ENCODE data around the gene NUDT19. TPM values are rescaled to one million over a fixed set of nuclear protein-coding genes. Genes with fewer than 3 reads are reported as not detected.

NUDT19 gene
- polyA plus RNA-seq, 1 donor (not counting 4 experiments of a cell fraction or from before 2014, with no cell fraction given): 12.2 TPM

DNA sequence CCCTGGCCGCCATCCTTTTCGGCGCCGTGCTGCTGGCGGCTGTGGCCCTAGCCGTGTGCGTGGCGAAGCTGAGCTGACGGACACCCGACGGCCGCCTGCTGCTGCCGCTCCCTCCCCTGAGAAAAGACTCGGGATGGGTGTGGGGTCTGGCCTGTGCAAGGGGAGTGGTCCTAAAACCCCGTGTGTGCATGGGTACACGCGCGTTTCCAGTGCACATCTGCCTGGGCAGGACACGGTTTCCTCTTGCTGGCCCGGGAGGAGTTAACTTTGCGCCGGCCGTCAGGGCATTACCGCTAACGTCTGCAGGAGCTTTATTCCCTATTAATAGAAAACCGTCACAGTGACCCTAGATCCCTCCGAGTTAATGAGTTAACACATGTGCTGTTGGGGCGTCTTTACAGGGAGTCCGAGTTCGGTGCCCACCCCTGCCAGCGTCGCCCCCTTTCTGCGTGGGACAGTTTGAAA lies 14.7 kb upstream of the NUDT19 start:
- Histone ChIP-seq H3K4me2 (ENCODE audit: control insufficient read depth, extremely low read depth, insufficient read depth, low read depth, low read length) (no peak overlapping the region), H3K4me3 (ENCODE audit: control insufficient read depth in 2 of 3, extremely low read depth in 1 of 3, insufficient read depth in 2 of 3, low read depth in 1 of 3, low read length in 3 of 3) (no peak overlapping the region)

DNA sequence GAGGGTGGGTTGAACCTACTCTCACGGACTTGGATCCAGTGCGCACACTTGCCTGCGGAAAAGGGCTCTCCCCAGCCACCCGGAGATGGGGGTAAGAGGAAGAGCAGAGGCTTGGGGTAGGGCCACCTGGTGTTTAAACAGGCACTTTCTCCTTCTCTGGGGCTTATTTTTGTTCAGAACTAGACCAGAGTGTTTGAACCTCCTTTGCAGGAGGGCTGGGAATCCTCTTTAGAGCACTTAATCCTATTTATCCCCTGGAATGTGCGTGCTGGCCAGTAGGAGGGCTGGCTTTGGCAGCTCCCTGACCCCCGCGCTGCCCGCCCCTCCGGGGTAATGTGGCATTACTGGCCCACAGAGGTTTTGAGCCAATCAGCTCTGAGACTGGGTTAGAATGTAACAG lies 14.0 kb upstream of the NUDT19 start:
- Histone ChIP-seq H3K9ac (ENCODE audit: control insufficient read depth, extremely low read depth, insufficient read depth, low read length) (no peak overlapping the region), H3K9me3 (ENCODE audit: control insufficient read depth, low read depth, low read length) (no peaks in the 10 kb centered on the region), H3K36me3 (ENCODE audit: control insufficient read depth in 2 of 2, extremely low read depth in 1 of 2, insufficient read depth in 2 of 2, low read length in 2 of 2) (peaks cover 0 to 3% of the 10 kb centered on the region in 2 experiments), H3K4me2 (ENCODE audit: control insufficient read depth, extremely low read depth, insufficient read depth, low read depth, low read length) (no peak overlapping the region), H3K79me2 (ENCODE audit: control insufficient read depth, insufficient read depth, low read length) (peaks cover 23% of the 10 kb centered on the region), H2AFZ (ENCODE audit: control insufficient read depth, low read length) (no peak overlapping the region), H3K4me3 (ENCODE audit: control insufficient read depth in 2 of 3, extremely low read depth in 1 of 3, insufficient read depth in 2 of 3, low read depth in 1 of 3, low read length in 3 of 3) (no peak overlapping the region), H3K9me1 (ENCODE audit: control insufficient read depth, extremely low read depth, insufficient read depth, low read length) (peaks cover under 1% of the 10 kb centered on the region), H3K27me3 (ENCODE audit: control insufficient read depth, extremely low read depth, insufficient read depth, low read length) (peaks cover 23% of the 10 kb centered on the region), H3K4me1 (ENCODE audit: control insufficient read depth, extremely low read depth, insufficient read depth, low read length) (peaks cover 12% of the 10 kb centered on the region), H4K20me1 (ENCODE audit: control insufficient read depth, extremely low read depth, insufficient read depth, low read length) (peaks cover 7% of the 10 kb centered on the region), H3K27ac (ENCODE audit: control insufficient read depth, insufficient read depth, low read length) (no peak overlapping the region)
- FAIRE-seq: no peak
- DNase-seq (ENCODE audit: low read depth, low spot score): no peak
- no peak for TF ChIP-seq EZH2 (IDR thresholded peaks at IDR 0.05; ENCODE audit: low read length)
- TF ChIP-seq, protein P1, sequence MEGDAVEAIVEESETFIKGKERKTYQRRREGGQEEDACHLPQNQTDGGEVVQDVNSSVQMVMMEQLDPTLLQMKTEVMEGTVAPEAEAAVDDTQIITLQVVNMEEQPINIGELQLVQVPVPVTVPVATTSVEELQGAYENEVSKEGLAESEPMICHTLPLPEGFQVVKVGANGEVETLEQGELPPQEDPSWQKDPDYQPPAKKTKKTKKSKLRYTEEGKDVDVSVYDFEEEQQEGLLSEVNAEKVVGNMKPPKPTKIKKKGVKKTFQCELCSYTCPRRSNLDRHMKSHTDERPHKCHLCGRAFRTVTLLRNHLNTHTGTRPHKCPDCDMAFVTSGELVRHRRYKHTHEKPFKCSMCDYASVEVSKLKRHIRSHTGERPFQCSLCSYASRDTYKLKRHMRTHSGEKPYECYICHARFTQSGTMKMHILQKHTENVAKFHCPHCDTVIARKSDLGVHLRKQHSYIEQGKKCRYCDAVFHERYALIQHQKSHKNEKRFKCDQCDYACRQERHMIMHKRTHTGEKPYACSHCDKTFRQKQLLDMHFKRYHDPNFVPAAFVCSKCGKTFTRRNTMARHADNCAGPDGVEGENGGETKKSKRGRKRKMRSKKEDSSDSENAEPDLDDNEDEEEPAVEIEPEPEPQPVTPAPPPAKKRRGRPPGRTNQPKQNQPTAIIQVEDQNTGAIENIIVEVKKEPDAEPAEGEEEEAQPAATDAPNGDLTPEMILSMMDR (optimal IDR thresholded peaks at IDR 0.05 in 1 of 3, IDR thresholded peaks at IDR 0.05 in 1 of 3, conservative IDR thresholded peaks at IDR 0.05 in 1 of 3; ENCODE audit: extremely low read depth in 1 of 3, insufficient read depth in 2 of 3, low read length in 3 of 3): no peak
- dilution Hi-C loops (cut with MboI; ENCODE audit: extremely low pct_ligation_motif_present, low sequenced_read_pairs): no loop called here

More for the DNA sequence above, 14.7 kb upstream of the NUDT19 start:
- dilution Hi-C loops (cut with MboI; ENCODE audit: extremely low pct_ligation_motif_present, low sequenced_read_pairs): no loop called here
- H4K20me1 ChIP-seq (ENCODE audit: control insufficient read depth, extremely low read depth, insufficient read depth, low read length): peaks cover 12% of the 10 kb centered on the region
- no peak overlapping the region for H3K27ac ChIP-seq (ENCODE audit: control insufficient read depth, insufficient read depth, low read length)
- DNase-seq (ENCODE audit: low read depth, low spot score) (no peak), FAIRE-seq (no peak)
- no peak overlapping the region for H2AFZ ChIP-seq (ENCODE audit: control insufficient read depth, low read length)
- peaks cover 7% of the 10 kb centered on the region for H3K4me1 ChIP-seq (ENCODE audit: control insufficient read depth, extremely low read depth, insufficient read depth, low read length)
- peaks cover 30% of the 10 kb centered on the region for H3K79me2 ChIP-seq (ENCODE audit: control insufficient read depth, insufficient read depth, low read length)
- no peak overlapping the region for H3K9ac ChIP-seq (ENCODE audit: control insufficient read depth, extremely low read depth, insufficient read depth, low read length)
- H3K27me3 ChIP-seq (ENCODE audit: control insufficient read depth, extremely low read depth, insufficient read depth, low read length): peaks cover 23% of the 10 kb centered on the region
- H3K9me1 ChIP-seq (ENCODE audit: control insufficient read depth, extremely low read depth, insufficient read depth, low read length): peaks cover 4% of the 10 kb centered on the region
- TF ChIP-seq, protein P1 (optimal IDR thresholded peaks at IDR 0.05 in 1 of 3, IDR thresholded peaks at IDR 0.05 in 1 of 3, conservative IDR thresholded peaks at IDR 0.05 in 1 of 3; ENCODE audit: extremely low read depth in 1 of 3, insufficient read depth in 2 of 3, low read length in 3 of 3): no peak
- TF ChIP-seq EZH2 (IDR thresholded peaks at IDR 0.05; ENCODE audit: low read length): no peak
- peaks cover 0 to 3% of the 10 kb centered on the region in 2 experiments for H3K36me3 ChIP-seq (ENCODE audit: control insufficient read depth in 2 of 2, extremely low read depth in 1 of 2, insufficient read depth in 2 of 2, low read length in 2 of 2)
- H3K9me3 ChIP-seq (ENCODE audit: control insufficient read depth, low read depth, low read length): no peaks in the 10 kb centered on the region

Measured in keratinocyte (primary cell).